Measurements from ENCODE around the gene PTPN11.

GRCh38 chr12:112375105-112375504 is 43.6 kb upstream of the PTPN11 start:
- no peak for TF ChIP-seq CTCF (IDR thresholded peaks at IDR 0.05)
- TF ChIP-seq EP300 (IDR thresholded peaks at IDR 0.05): no peak
- TF ChIP-seq POLR2A (IDR thresholded peaks at IDR 0.05): no peak

Measured in tibial nerve (tissue), 4 donors.